WTC11 (cell line): Measurements from ENCODE around the gene WDR83. TPM values are rescaled to one million over a fixed set of nuclear protein-coding genes. Genes with fewer than 3 reads are reported as not detected.

Experiments
- ATAC-seq: fragments of 200-7000 bp; cut with Tn5 transposase; 2 replicates; pipeline ENCODE4 v1.10.0; 2021; ENCODE audit warnings: mild to moderate bottlenecking, moderate library complexity
- CTCF ChIA-PET: fragments of 300-600 bp; sonication (Branson Sonifier 250); formaldehyde crosslinking; loops from one replicate; lab custom pipeline; 2021; ENCODE audit warnings: antibody characterized with exemption; lab: Charles Lee
- POLR2A ChIA-PET: fragments of 350-600 bp; sonication (Branson Sonifier 250); formaldehyde crosslinking; loops from one replicate; lab custom pipeline; 2021; ENCODE audit warnings: antibody characterized with exemption; lab: Charles Lee
- DNase-seq: peaks from one replicate; pipeline ENCODE4 v3.0.0; 2021; ENCODE audit warnings: low spot score
- H3K27ac Mint-ChIP-seq: 2 replicates; pipeline ENCODE4 v1.8.0; 2021; ENCODE audit warnings: mixed read lengths
- H3K27me3 Mint-ChIP-seq: 2 replicates; pipeline ENCODE4 v1.8.0; 2021; ENCODE audit warnings: low read depth, mild to moderate bottlenecking, moderate library complexity, mixed read lengths
- H3K36me3 Mint-ChIP-seq: 2 replicates; pipeline ENCODE4 v1.8.0; 2021; ENCODE audit warnings: mixed read lengths
- H3K4me1 Mint-ChIP-seq: 2 replicates; pipeline ENCODE4 v1.8.0; 2022; ENCODE audit warnings: mixed read lengths
- H3K4me3 Mint-ChIP-seq: 2 replicates; pipeline ENCODE4 v1.8.0; 2021; ENCODE audit warnings: mild to moderate bottlenecking, moderate library complexity, mixed read lengths
- H3K9me3 Mint-ChIP-seq: 2 replicates; pipeline ENCODE4 v1.8.0; 2021; ENCODE audit warnings: mixed read lengths
- AFF4 ChIP-seq: sonication (generic); formaldehyde crosslinking; IDR thresholded peaks from 2 replicates; pipeline ENCODE4 v1.8.1; 2023; ENCODE audit warnings: mild to moderate bottlenecking, missing genetic modification reagents, borderline replicate concordance
- ATF2 ChIP-seq: sonication (generic); formaldehyde crosslinking; IDR thresholded peaks from 2 replicates; pipeline ENCODE4 v1.8.1; 2022; ENCODE audit warnings: low read depth, missing genetic modification reagents, borderline replicate concordance
- ELF4 ChIP-seq: sonication (generic); formaldehyde crosslinking; IDR thresholded peaks from 2 replicates; pipeline ENCODE4 v1.8.1; 2022; ENCODE audit warnings: low read depth, mild to moderate bottlenecking, moderate library complexity, missing genetic modification reagents
- GTF2I ChIP-seq: fragments of 250-450 bp; sonication (Bioruptor Pico); conservative IDR thresholded peaks from 2 replicates; pipeline ENCODE4 v1.4.0; 2021; ENCODE audit warnings: mild to moderate bottlenecking
- KAT7 ChIP-seq: sonication (generic); formaldehyde crosslinking; IDR thresholded peaks from 2 replicates; pipeline ENCODE4 v1.8.1; 2023; ENCODE audit warnings: missing genetic modification reagents, mild to moderate bottlenecking, borderline replicate concordance
- NR1H2 ChIP-seq: sonication (generic); formaldehyde crosslinking; IDR thresholded peaks from 2 replicates; pipeline ENCODE4 v1.9.0; 2021; ENCODE audit warnings: mild to moderate bottlenecking, moderate library complexity, missing genetic modification reagents
- NR3C1 ChIP-seq: sonication (generic); formaldehyde crosslinking; conservative IDR thresholded peaks from 2 replicates; pipeline ENCODE4 v1.8.1; 2023; ENCODE audit warnings: low read depth, mild to moderate bottlenecking, missing genetic modification reagents
- SMAD4 ChIP-seq: sonication (generic); formaldehyde crosslinking; IDR thresholded peaks from 2 replicates; pipeline ENCODE4 v1.8.0; 2022; ENCODE audit warnings: mild to moderate bottlenecking, missing genetic modification reagents
- SOX15 ChIP-seq: fragments of 250-450 bp; sonication (Bioruptor Pico); IDR thresholded peaks from 2 replicates; pipeline ENCODE4 v1.9.0; 2021; ENCODE audit warnings: mild to moderate bottlenecking
- STAT6 ChIP-seq: sonication (generic); formaldehyde crosslinking; conservative IDR thresholded peaks from 2 replicates; pipeline ENCODE4 v1.8.1; 2023; ENCODE audit warnings: mild to moderate bottlenecking, low read depth, missing genetic modification reagents, moderate library complexity
- TCF7 ChIP-seq: sonication (generic); formaldehyde crosslinking; IDR thresholded peaks from 2 replicates; pipeline ENCODE4 v1.8.0; 2022; ENCODE audit warnings: mild to moderate bottlenecking, low read depth, missing genetic modification reagents, moderate library complexity
- TP53 ChIP-seq: sonication (generic); formaldehyde crosslinking; IDR thresholded peaks from 2 replicates; pipeline ENCODE4 v1.8.1; 2023; ENCODE audit warnings: mild to moderate bottlenecking, missing genetic modification reagents
- ZNF121 ChIP-seq: sonication (generic); formaldehyde crosslinking; IDR thresholded peaks from 2 replicates; pipeline ENCODE4 v1.8.0; 2023; ENCODE audit warnings: missing genetic modification reagents
- ZNF138 ChIP-seq: sonication (generic); formaldehyde crosslinking; conservative IDR thresholded peaks from 2 replicates; pipeline ENCODE4 v1.8.1; 2022; ENCODE audit warnings: mild to moderate bottlenecking, moderate library complexity, missing genetic modification reagents
- total RNA-seq: library from RNA; stranded (reverse); gene quantifications from 3 replicates; pipeline ENCODE4 v1.2.3, GENCODE V29; 2021
- TF ChIP-seq, protein P1 (sequence below): fragments of 250-450 bp; sonication (Bioruptor Pico); IDR thresholded peaks from 2 replicates; pipeline ENCODE4 v1.9.0; 2021; ENCODE audit warnings: mild to moderate bottlenecking, borderline replicate concordance
- TF ChIP-seq, protein P2 (sequence below): sonication (generic); formaldehyde crosslinking; IDR thresholded peaks from 2 replicates; pipeline ENCODE4 v1.8.0; 2022; ENCODE audit warnings: mild to moderate bottlenecking, missing genetic modification reagents
- TF ChIP-seq, protein P3 (sequence below): sonication (generic); formaldehyde crosslinking; IDR thresholded peaks from 2 replicates; pipeline ENCODE4 v1.8.1; 2022; ENCODE audit warnings: mild to moderate bottlenecking, missing genetic modification reagents, moderate library complexity, borderline replicate concordance

Gene WDR83
- total RNA-seq, 1 experiment from 2014 or later = 21.8 TPM

DNA sequence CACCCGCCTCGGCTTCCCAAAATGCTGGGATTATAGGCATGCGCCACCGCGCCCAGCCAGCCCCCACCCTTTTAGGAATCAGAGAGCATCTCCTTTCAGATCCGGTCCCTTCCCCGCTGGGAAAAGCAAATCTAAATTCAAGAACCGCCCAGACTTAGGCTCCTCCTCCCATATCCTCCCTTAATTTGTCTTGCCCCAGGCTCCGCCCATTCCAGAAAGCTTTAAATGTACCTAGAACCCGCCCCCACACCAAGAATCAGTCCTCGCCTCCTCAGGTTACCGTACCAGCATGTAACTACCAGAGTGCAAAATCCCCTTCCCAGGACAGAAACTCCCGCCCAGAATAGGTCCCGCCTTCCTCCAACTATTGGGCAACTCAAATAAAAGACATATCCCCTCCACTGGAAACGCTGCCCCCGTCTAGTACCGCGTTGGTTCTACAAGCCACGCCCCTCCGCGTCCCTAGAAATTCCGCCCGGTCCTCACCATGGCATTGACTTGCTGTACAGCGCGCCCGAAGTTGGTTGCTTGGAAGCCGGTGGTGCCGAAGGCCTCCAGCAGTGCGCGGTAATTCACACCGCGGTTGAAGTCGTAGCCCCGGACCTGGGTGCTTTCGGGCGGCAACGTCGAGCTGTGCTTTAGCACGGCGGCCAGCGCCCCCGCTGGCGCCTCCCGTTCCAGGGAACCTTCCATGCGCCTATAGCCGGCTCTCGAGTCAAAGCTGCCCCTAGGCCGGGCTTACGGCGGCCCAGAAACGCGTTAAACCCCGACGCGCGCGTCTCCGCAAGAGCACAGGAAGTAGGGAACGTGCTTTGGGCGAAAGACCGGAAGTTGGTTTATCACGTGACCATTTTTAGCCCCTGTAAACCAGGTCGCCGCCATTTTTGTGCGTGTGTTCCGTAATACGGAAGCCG, 14.7 kb downstream of the WDR83 start, which contains the start of gene DHPS:
DHPS (minus strand) TSS at position 807 of the 914 bp plus-strand sequence; CDS start at position 693, 114 bp downstream.
- peaks cover 5% of the 10 kb centered on the region; the same call in 1 of the 2 replicates for H3K4me1 Mint-ChIP-seq
- ChIA-PET CTCF (interaction anchor here (0.6 to 2.5 kb wide), 9 partner anchors 10 to 79 kb away, joined by 3 to 22 read pairs (median 4); no protein-coding TSS in a partner anchor), POLR2A (interaction anchor here (0.6 to 1.8 kb wide), 10 partner anchors 15 to 1107 kb away, joined by 3 to 13 read pairs (median 4); partner anchors contain the start of gene FBXW9)
- peaks cover 31% of the 10 kb centered on the region for H3K36me3 Mint-ChIP-seq
- no peaks in the 10 kb centered on the region for H3K9me3 Mint-ChIP-seq
- peak within 1 kb of the TSS; percentile 89 for H3K4me3 Mint-ChIP-seq
- peak; percentile 89 for ATAC-seq
- H3K27me3 Mint-ChIP-seq = no peaks in the 10 kb centered on the region
- H3K27ac Mint-ChIP-seq = peak within 1 kb of the TSS; percentile 99
- peak; percentile 92 for DNase-seq
- TF ChIP-seq, protein P1, sequence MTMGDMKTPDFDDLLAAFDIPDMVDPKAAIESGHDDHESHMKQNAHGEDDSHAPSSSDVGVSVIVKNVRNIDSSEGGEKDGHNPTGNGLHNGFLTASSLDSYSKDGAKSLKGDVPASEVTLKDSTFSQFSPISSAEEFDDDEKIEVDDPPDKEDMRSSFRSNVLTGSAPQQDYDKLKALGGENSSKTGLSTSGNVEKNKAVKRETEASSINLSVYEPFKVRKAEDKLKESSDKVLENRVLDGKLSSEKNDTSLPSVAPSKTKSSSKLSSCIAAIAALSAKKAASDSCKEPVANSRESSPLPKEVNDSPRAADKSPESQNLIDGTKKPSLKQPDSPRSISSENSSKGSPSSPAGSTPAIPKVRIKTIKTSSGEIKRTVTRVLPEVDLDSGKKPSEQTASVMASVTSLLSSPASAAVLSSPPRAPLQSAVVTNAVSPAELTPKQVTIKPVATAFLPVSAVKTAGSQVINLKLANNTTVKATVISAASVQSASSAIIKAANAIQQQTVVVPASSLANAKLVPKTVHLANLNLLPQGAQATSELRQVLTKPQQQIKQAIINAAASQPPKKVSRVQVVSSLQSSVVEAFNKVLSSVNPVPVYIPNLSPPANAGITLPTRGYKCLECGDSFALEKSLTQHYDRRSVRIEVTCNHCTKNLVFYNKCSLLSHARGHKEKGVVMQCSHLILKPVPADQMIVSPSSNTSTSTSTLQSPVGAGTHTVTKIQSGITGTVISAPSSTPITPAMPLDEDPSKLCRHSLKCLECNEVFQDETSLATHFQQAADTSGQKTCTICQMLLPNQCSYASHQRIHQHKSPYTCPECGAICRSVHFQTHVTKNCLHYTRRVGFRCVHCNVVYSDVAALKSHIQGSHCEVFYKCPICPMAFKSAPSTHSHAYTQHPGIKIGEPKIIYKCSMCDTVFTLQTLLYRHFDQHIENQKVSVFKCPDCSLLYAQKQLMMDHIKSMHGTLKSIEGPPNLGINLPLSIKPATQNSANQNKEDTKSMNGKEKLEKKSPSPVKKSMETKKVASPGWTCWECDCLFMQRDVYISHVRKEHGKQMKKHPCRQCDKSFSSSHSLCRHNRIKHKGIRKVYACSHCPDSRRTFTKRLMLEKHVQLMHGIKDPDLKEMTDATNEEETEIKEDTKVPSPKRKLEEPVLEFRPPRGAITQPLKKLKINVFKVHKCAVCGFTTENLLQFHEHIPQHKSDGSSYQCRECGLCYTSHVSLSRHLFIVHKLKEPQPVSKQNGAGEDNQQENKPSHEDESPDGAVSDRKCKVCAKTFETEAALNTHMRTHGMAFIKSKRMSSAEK = no peak
- no peak for TF ChIP-seq ZNF138 (CRISPR knock-in tag)
- TF ChIP-seq ZNF121 (CRISPR knock-in tag) = no peak
- no peak for TF ChIP-seq NR3C1 (CRISPR knock-in tag)
- TF ChIP-seq NR1H2 (CRISPR knock-in tag) = no peak
- TF ChIP-seq, protein P2, sequence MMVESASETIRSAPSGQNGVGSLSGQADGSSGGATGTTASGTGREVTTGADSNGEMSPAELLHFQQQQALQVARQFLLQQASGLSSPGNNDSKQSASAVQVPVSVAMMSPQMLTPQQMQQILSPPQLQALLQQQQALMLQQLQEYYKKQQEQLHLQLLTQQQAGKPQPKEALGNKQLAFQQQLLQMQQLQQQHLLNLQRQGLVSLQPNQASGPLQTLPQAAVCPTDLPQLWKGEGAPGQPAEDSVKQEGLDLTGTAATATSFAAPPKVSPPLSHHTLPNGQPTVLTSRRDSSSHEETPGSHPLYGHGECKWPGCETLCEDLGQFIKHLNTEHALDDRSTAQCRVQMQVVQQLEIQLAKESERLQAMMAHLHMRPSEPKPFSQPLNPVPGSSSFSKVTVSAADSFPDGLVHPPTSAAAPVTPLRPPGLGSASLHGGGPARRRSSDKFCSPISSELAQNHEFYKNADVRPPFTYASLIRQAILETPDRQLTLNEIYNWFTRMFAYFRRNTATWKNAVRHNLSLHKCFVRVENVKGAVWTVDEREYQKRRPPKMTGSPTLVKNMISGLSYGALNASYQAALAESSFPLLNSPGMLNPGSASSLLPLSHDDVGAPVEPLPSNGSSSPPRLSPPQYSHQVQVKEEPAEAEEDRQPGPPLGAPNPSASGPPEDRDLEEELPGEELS (CRISPR knock-in tag) = peak; percentile 91
- TF ChIP-seq TP53 = no peak
- TF ChIP-seq TCF7 (CRISPR knock-in tag) = no peak
- TF ChIP-seq AFF4 (CRISPR knock-in tag) = no peak
- TF ChIP-seq KAT7 (CRISPR knock-in tag) = 0 out of 2 replicates have a peak, but pooled peaks have one; percentile 68
- TF ChIP-seq ATF2 (CRISPR knock-in tag) = 0 out of 2 replicates have a peak, but pooled peaks have one; percentile 19
- TF ChIP-seq, protein P3, sequence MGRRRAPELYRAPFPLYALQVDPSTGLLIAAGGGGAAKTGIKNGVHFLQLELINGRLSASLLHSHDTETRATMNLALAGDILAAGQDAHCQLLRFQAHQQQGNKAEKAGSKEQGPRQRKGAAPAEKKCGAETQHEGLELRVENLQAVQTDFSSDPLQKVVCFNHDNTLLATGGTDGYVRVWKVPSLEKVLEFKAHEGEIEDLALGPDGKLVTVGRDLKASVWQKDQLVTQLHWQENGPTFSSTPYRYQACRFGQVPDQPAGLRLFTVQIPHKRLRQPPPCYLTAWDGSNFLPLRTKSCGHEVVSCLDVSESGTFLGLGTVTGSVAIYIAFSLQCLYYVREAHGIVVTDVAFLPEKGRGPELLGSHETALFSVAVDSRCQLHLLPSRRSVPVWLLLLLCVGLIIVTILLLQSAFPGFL = no peak
- no peak for TF ChIP-seq ELF4
- 0 out of 2 replicates have a peak, but pooled peaks have one; percentile 23 for TF ChIP-seq SMAD4 (CRISPR knock-in tag)
- no peak for TF ChIP-seq GTF2I
- no peak for TF ChIP-seq SOX15 (CRISPR knock-in tag)
- TF ChIP-seq STAT6 = no peak
